Peyer's patch (tissue), 4 donors: ENCODE results near the gene PDZD2. TPM values are rescaled to one million over a fixed set of nuclear protein-coding genes. Genes with fewer than 3 reads are reported as not detected.

ENCODE experiments used
- DNase-seq, 3 donors: peaks; one replicate each; pipeline ENCODE4 v3.0.0-alpha.2; 2017 to 2019
- H3K27ac ChIP-seq, 4 donors: fragments of 200-600 bp; sonication (generic); one replicate each; pipeline ENCODE4 v1.5.1; 2016 to 2019
- H3K27me3 ChIP-seq, 2 donors: fragments of 200-600 bp; sonication (generic); one replicate each; pipeline ENCODE4 v1.5.1; 2019
- H3K36me3 ChIP-seq, 3 donors: fragments of 200-600 bp; sonication (generic); one replicate each; pipeline ENCODE4 v1.5.1; 2016 to 2019
- H3K4me1 ChIP-seq, 4 donors: fragments of 200-600 bp; sonication (generic); one replicate each; pipeline ENCODE4 v1.5.1; 2016 to 2019
- H3K4me3 ChIP-seq, 4 donors: fragments of 200-600 bp; sonication (generic); 1 replicate in 3 of 4; 2 replicates in 1 of 4; pipeline ENCODE4 v1.5.1; 2016 to 2019; ENCODE audit warnings: mild to moderate bottlenecking in 1 of 4
- H3K9me3 ChIP-seq, 4 donors: fragments of 200-600 bp; sonication (generic); one replicate each; pipeline ENCODE4 v1.5.1; 2016 to 2019; ENCODE audit warnings: mild to moderate bottlenecking in 1 of 4
- POLR2A ChIP-seq, 2 donors: fragments of 450-650 bp; IDR thresholded peaks; one replicate each; pipeline ENCODE4 v1.5.1; 2017; ENCODE audit warnings: antibody characterized with exemption in 2 of 2, mild to moderate bottlenecking in 2 of 2, moderate library complexity in 2 of 2
- total RNA-seq, 4 donors: library from RNA; depleted of rRNA; stranded (reverse); fragments of >200 nt; gene quantifications; one replicate each; pipeline ENCODE4 v1.1.0, GENCODE V29; 2016
- TF ChIP-seq, protein P1 (sequence below), 6 experiments: fragments of 450-650 bp in 4 of 6; fragments of 200-600 bp in 2 of 6; sonication (generic) in 1 of 6; IDR thresholded peaks; one replicate each; pipeline ENCODE4 v1.5.1; 2017 to 2019; ENCODE audit warnings: antibody characterized with exemption in 6 of 6, mild to moderate bottlenecking in 3 of 6, moderate library complexity in 1 of 6

The PDZD2 gene
- total RNA-seq, 4 donors from 2014 or later: 0.53 to 7.4 (median 3.0) TPM

GRCh38 chr5:31645420-31646081 is 6.6 kb downstream of the PDZD2 start:
- no peak overlapping the region for H3K4me3 ChIP-seq
- DNase-seq: no peak
- no peak overlapping the region for H3K27ac ChIP-seq
- H3K36me3 ChIP-seq: no peaks in the 10 kb centered on the region
- H3K27me3 ChIP-seq: no peaks in the 10 kb centered on the region
- TF ChIP-seq, protein P1, sequence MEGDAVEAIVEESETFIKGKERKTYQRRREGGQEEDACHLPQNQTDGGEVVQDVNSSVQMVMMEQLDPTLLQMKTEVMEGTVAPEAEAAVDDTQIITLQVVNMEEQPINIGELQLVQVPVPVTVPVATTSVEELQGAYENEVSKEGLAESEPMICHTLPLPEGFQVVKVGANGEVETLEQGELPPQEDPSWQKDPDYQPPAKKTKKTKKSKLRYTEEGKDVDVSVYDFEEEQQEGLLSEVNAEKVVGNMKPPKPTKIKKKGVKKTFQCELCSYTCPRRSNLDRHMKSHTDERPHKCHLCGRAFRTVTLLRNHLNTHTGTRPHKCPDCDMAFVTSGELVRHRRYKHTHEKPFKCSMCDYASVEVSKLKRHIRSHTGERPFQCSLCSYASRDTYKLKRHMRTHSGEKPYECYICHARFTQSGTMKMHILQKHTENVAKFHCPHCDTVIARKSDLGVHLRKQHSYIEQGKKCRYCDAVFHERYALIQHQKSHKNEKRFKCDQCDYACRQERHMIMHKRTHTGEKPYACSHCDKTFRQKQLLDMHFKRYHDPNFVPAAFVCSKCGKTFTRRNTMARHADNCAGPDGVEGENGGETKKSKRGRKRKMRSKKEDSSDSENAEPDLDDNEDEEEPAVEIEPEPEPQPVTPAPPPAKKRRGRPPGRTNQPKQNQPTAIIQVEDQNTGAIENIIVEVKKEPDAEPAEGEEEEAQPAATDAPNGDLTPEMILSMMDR (IDR thresholded peaks at IDR 0.05): no peak
- no peak for TF ChIP-seq POLR2A (IDR thresholded peaks at IDR 0.05)
- no peaks in the 10 kb centered on the region for H3K4me1 ChIP-seq
- H3K9me3 ChIP-seq: no peaks in the 10 kb centered on the region

DNA sequence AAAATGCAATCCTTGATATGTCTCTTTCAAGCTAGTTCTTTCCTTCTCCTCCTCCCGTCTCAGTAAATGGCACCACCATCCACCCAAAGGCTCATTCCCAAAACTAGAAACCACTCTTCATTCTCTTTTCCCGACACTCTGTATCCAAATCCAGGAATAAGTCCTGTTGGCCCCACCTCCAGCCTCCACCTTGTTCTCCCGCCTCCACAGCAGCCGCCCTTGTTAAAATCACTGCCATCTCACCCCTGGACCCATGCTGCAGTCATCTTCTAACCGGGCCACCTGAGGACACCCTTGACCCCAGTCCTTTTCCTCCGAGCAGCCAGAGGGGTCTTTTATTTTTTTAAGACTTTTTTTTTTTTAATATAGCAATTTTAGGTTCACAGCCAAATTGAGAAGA is 9.4 kb downstream of the PDZD2 start:
- TF ChIP-seq, protein P1 (IDR thresholded peaks at IDR 0.05): no peak
- TF ChIP-seq POLR2A (IDR thresholded peaks at IDR 0.05): no peak
- no peaks in the 10 kb centered on the region for H3K4me1 ChIP-seq
- no peak for DNase-seq

DNA sequence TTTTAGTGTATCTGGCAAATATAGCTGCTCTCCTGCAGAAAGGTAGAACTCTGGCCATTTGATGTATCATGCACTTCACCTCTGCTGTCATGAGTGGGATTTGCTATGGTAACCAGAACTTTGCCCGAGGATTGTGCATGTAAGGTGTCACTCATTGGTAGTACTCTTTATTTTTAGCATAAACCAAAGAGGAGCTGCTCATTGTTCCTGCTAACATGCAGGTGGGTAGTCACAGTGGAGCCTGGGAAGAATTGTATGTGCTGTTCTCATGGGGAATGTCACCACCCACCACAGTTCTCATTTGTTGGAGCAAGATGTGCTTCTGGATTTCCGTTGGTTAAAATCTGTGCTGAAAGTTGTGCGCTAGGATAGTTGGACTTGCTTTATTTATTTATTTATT is 12.3 kb downstream of the PDZD2 start:
- no peaks in the 10 kb centered on the region for H3K27me3 ChIP-seq
- no peak for DNase-seq
- no peaks in the 10 kb centered on the region for H3K36me3 ChIP-seq
- H3K9me3 ChIP-seq: no peaks in the 10 kb centered on the region
- no peak overlapping the region for H3K27ac ChIP-seq
- no peak overlapping the region for H3K4me3 ChIP-seq
- no peaks in the 10 kb centered on the region for H3K4me1 ChIP-seq
- TF ChIP-seq, protein P1 (IDR thresholded peaks at IDR 0.05): no peak
- no peak for TF ChIP-seq POLR2A (IDR thresholded peaks at IDR 0.05)

More for the DNA sequence above, 9.4 kb downstream of the PDZD2 start:
- Histone ChIP-seq H3K27ac (no peak overlapping the region), H3K27me3 (no peaks in the 10 kb centered on the region), H3K9me3 (no peaks in the 10 kb centered on the region), H3K36me3 (no peaks in the 10 kb centered on the region), H3K4me3 (no peak overlapping the region)

- H3K27ac ChIP-seq: no peak overlapping the region
- DNase-seq: no peak
- TF ChIP-seq, protein P1 (IDR thresholded peaks at IDR 0.05): no peak
- TF ChIP-seq POLR2A (IDR thresholded peaks at IDR 0.05): no peak
- H3K4me3 ChIP-seq: no peak overlapping the region
- H3K9me3 ChIP-seq: no peaks in the 10 kb centered on the region
- no peaks in the 10 kb centered on the region for H3K4me1 ChIP-seq
- H3K36me3 ChIP-seq: no peaks in the 10 kb centered on the region
- no peaks in the 10 kb centered on the region for H3K27me3 ChIP-seq
Observed at GRCh38 chr5:31655491-31655890, 16.6 kb downstream of the PDZD2 start.

DNA sequence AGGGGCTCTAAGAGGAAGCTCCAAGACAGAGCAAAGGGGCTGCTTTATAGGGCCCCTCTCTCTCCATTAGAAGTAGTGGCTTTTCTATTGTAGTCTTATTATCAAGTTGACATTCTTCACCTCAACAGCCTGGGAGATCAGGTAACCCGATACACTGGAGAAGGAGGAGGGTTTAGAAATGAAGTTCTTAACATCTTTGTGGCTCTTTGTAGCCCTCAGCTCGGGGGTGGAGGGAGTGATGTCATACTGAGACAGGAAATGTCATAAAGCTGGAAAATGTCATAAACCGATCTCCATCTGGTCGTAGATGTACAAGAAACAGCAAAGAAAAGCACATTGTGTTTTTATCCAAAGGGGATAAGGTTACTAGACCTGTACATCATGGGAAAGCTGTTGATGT is 17.9 kb downstream of the PDZD2 start:
- TF ChIP-seq, protein P1 (IDR thresholded peaks at IDR 0.05): no peak
- TF ChIP-seq POLR2A (IDR thresholded peaks at IDR 0.05): no peak

More for the DNA sequence above, 17.9 kb downstream of the PDZD2 start:
- H3K27me3 ChIP-seq: no peaks in the 10 kb centered on the region
- H3K27ac ChIP-seq: no peak overlapping the region
- no peak overlapping the region for H3K4me3 ChIP-seq
- H3K36me3 ChIP-seq: no peaks in the 10 kb centered on the region
- no peak for DNase-seq
- H3K9me3 ChIP-seq: no peaks in the 10 kb centered on the region
- no peaks in the 10 kb centered on the region for H3K4me1 ChIP-seq
